ENCODE results near the gene VCL. TPM values are rescaled to one million over a fixed set of nuclear protein-coding genes. Genes with fewer than 3 reads are reported as not detected.
A peak's percentile ranks its signal among the peaks of the same experiment; 100 is the strongest.

VCL gene
- total and polyA plus RNA-seq, 5 donors from 2014 or later: 11.4 to 39.2 (median 15.9) TPM

- H3K36me3 Mint-ChIP-seq: peaks cover 75% of the 10 kb centered on the region
- no peaks in the 10 kb centered on the region for H3K27me3 Mint-ChIP-seq
- no peak overlapping the region for H3K27ac Mint-ChIP-seq
- no peak overlapping the region for H3K4me3 ChIP-seq (ENCODE audit: low read depth, low read length)
- DNase-seq: no peak
- no peaks in the 10 kb centered on the region for H3K9me3 Mint-ChIP-seq
- no peaks in the 10 kb centered on the region for H3K9me3 ChIP-seq (ENCODE audit: control insufficient read depth in 2 of 2, low read length in 2 of 2)
- no peaks in the 10 kb centered on the region for H3K4me1 ChIP-seq (ENCODE audit: control insufficient read depth, insufficient read depth, low read length, poor library complexity, severe bottlenecking)
- H3K36me3 ChIP-seq (ENCODE audit: control insufficient read depth, insufficient read depth, low read length): peaks cover 91% of the 10 kb centered on the region
- no peaks in the 10 kb centered on the region for H3K27me3 ChIP-seq (ENCODE audit: control insufficient read depth, insufficient read depth, low read length)
- no peak overlapping the region for H3K4me3 Mint-ChIP-seq
- H3K27ac ChIP-seq (ENCODE audit: insufficient read depth, low read length, poor library complexity, severe bottlenecking): no peak overlapping the region
- ATAC-seq (ENCODE audit: low read depth in 2 of 2): no peak
- H3K4me1 Mint-ChIP-seq: peaks cover 0 to 5% (median 3%) of the 10 kb centered on the region in 4 donors
Observed at GRCh38 chr10:74114041-74114448, 116.1 kb downstream of the VCL start.

DNA sequence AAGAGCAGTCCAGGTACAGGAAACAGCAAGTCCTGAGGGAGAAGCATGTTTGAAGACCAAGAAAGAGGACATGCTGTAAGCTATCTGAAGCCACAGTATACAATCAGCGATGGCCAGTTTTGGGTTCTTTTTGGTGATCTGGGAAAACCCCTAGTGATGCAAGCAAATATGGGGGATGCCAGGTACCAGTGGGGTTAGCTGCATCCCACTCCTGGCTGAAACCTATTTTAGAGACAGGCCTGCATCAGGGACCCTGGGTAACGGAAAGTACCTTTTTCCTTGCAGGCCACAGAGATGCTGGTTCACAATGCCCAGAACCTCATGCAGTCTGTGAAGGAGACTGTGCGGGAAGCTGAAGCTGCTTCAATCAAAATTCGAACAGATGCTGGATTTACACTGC lies 119.8 kb downstream of the VCL start:
- H3K4me1 Mint-ChIP-seq: peaks cover 0 to 6% (median 1%) of the 10 kb centered on the region in 4 donors
- Histone ChIP-seq H3K27me3 (ENCODE audit: control insufficient read depth, insufficient read depth, low read length) (no peaks in the 10 kb centered on the region), H3K36me3 (ENCODE audit: control insufficient read depth, insufficient read depth, low read length) (peaks cover 84% of the 10 kb centered on the region), H3K4me1 (ENCODE audit: control insufficient read depth, insufficient read depth, low read length, poor library complexity, severe bottlenecking) (no peaks in the 10 kb centered on the region), H3K4me3 (ENCODE audit: low read depth, low read length) (no peak overlapping the region), H3K9me3 (ENCODE audit: control insufficient read depth in 2 of 2, low read length in 2 of 2) (no peaks in the 10 kb centered on the region), H3K27ac (ENCODE audit: insufficient read depth, low read length, poor library complexity, severe bottlenecking) (no peak overlapping the region)
- no peaks in the 10 kb centered on the region for H3K27me3 Mint-ChIP-seq
- H3K9me3 Mint-ChIP-seq: no peaks in the 10 kb centered on the region
- peaks cover 65% of the 10 kb centered on the region for H3K36me3 Mint-ChIP-seq
- peak overlapping the region in 1 of 3 donors; percentile 79 for H3K27ac Mint-ChIP-seq
- DNase-seq: no peak
- ATAC-seq (ENCODE audit: low read depth in 2 of 2): no peak
- H3K4me3 Mint-ChIP-seq: no peak overlapping the region

DNA sequence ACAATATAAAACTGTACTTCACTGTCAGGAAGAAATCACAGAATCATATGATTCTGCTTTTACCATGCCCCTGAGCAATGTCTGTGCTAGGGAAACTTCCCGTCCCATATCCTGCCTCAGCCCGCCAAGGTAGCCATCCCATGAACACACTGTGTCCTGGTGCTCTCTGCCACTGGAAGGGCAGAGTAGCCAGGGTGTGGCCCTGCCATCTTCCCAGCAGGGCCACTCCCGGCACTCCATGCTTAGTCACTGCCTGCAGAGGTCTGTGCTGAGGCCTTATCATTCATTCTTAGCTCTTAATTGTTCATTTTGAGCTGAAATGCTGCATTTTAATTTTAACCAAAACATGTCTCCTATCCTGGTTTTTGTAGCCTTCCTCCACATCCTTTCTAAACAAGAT lies 120.9 kb downstream of the VCL start:
- DNase-seq (no peak), ATAC-seq (ENCODE audit: low read depth in 2 of 2) (no peak)
- Histone ChIP-seq H3K36me3 (ENCODE audit: control insufficient read depth, insufficient read depth, low read length) (peaks cover 84% of the 10 kb centered on the region), H3K27ac (ENCODE audit: insufficient read depth, low read length, poor library complexity, severe bottlenecking) (no peak overlapping the region), H3K4me3 (ENCODE audit: low read depth, low read length) (no peak overlapping the region), H3K9me3 (ENCODE audit: control insufficient read depth in 2 of 2, low read length in 2 of 2) (no peaks in the 10 kb centered on the region), H3K27me3 (ENCODE audit: control insufficient read depth, insufficient read depth, low read length) (no peaks in the 10 kb centered on the region), H3K4me1 (ENCODE audit: control insufficient read depth, insufficient read depth, low read length, poor library complexity, severe bottlenecking) (no peaks in the 10 kb centered on the region)
- Mint-ChIP-seq H3K27ac (peak overlapping the region; percentile 69 to 79 (median 75)), H3K9me3 (no peaks in the 10 kb centered on the region), H3K4me3 (no peak overlapping the region), H3K27me3 (no peaks in the 10 kb centered on the region), H3K36me3 (peaks cover 64% of the 10 kb centered on the region), H3K4me1 (peaks cover 0 to 6% (median 1%) of the 10 kb centered on the region in 4 donors)

DNA sequence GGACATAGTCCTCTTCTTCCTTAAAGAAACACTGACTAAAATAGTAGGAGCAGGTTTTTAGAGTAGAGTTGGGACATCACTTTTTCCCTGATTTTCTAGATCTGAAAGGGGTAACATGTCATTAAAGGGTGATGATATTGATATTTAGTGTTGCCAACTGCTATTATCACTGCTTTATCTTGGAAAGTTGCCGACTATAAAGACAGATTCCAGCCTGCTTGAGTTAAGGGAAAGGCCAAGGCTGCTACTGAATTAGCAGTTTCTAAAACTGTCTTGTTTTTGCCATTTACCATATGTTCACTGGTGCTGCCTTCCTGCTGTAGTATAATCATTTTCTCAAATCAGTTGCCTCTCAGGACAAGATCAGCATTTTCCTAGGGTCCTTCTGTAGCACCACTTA lies 123.0 kb downstream of the VCL start:
- H3K4me3 ChIP-seq (ENCODE audit: low read depth, low read length): no peak overlapping the region
- no peak for DNase-seq
- ATAC-seq (ENCODE audit: low read depth in 2 of 2): no peak
- no peaks in the 10 kb centered on the region for H3K27me3 ChIP-seq (ENCODE audit: control insufficient read depth, insufficient read depth, low read length)
- Mint-ChIP-seq H3K36me3 (peaks cover 60% of the 10 kb centered on the region), H3K4me3 (no peak overlapping the region), H3K27me3 (no peaks in the 10 kb centered on the region), H3K27ac (peak overlapping the region; percentile 25 to 60 (median 59)), H3K4me1 (peaks cover 0 to 6% (median 1%) of the 10 kb centered on the region in 4 donors), H3K9me3 (no peaks in the 10 kb centered on the region)
- peaks cover 84% of the 10 kb centered on the region for H3K36me3 ChIP-seq (ENCODE audit: control insufficient read depth, insufficient read depth, low read length)
- H3K4me1 ChIP-seq (ENCODE audit: control insufficient read depth, insufficient read depth, low read length, poor library complexity, severe bottlenecking): no peaks in the 10 kb centered on the region
- H3K27ac ChIP-seq (ENCODE audit: insufficient read depth, low read length, poor library complexity, severe bottlenecking): no peak overlapping the region
- no peaks in the 10 kb centered on the region for H3K9me3 ChIP-seq (ENCODE audit: control insufficient read depth in 2 of 2, low read length in 2 of 2)

- H3K4me3 Mint-ChIP-seq: no peak overlapping the region
- Histone ChIP-seq H3K4me3 (ENCODE audit: low read depth, low read length) (no peak overlapping the region), H3K27ac (ENCODE audit: insufficient read depth, low read length, poor library complexity, severe bottlenecking) (no peak overlapping the region), H3K4me1 (ENCODE audit: control insufficient read depth, insufficient read depth, low read length, poor library complexity, severe bottlenecking) (no peaks in the 10 kb centered on the region), H3K36me3 (ENCODE audit: control insufficient read depth, insufficient read depth, low read length) (peaks cover 84% of the 10 kb centered on the region), H3K27me3 (ENCODE audit: control insufficient read depth, insufficient read depth, low read length) (no peaks in the 10 kb centered on the region), H3K9me3 (ENCODE audit: control insufficient read depth in 2 of 2, low read length in 2 of 2) (no peaks in the 10 kb centered on the region)
- H3K27me3 Mint-ChIP-seq: no peaks in the 10 kb centered on the region
- H3K36me3 Mint-ChIP-seq: peaks cover 59% of the 10 kb centered on the region
- no peaks in the 10 kb centered on the region for H3K9me3 Mint-ChIP-seq
- H3K4me1 Mint-ChIP-seq: peaks cover 0 to 6% (median 1%) of the 10 kb centered on the region in 4 donors
- ATAC-seq (ENCODE audit: low read depth in 2 of 2) (no peak), DNase-seq (no peak)
- H3K27ac Mint-ChIP-seq: peak overlapping the region in 2 of 3 donors; percentile 59 to 60
Observed at GRCh38 chr10:74121368-74121767, 123.5 kb downstream of the VCL start.

- Histone ChIP-seq H3K27ac (ENCODE audit: insufficient read depth, low read length, poor library complexity, severe bottlenecking) (no peak overlapping the region), H3K4me1 (ENCODE audit: control insufficient read depth, insufficient read depth, low read length, poor library complexity, severe bottlenecking) (no peaks in the 10 kb centered on the region), H3K9me3 (ENCODE audit: control insufficient read depth in 2 of 2, low read length in 2 of 2) (no peaks in the 10 kb centered on the region), H3K4me3 (ENCODE audit: low read depth, low read length) (no peak overlapping the region), H3K27me3 (ENCODE audit: control insufficient read depth, insufficient read depth, low read length) (no peaks in the 10 kb centered on the region), H3K36me3 (ENCODE audit: control insufficient read depth, insufficient read depth, low read length) (peaks cover 87% of the 10 kb centered on the region)
- Mint-ChIP-seq H3K4me3 (no peak overlapping the region), H3K4me1 (peaks cover 0 to 6% (median 1%) of the 10 kb centered on the region in 4 donors), H3K27ac (peak overlapping the region in 1 of 3 donors; percentile 59), H3K27me3 (no peaks in the 10 kb centered on the region), H3K9me3 (no peaks in the 10 kb centered on the region), H3K36me3 (peaks cover 55% of the 10 kb centered on the region)
- DNase-seq: no peak
- no peak for ATAC-seq (ENCODE audit: low read depth in 2 of 2)
Observed at GRCh38 chr10:74122060-74122459, 124.1 kb downstream of the VCL start.

GRCh38 chr10:74123081-74123480 lies 125.2 kb downstream of the VCL start:
- DNase-seq (no peak), ATAC-seq (ENCODE audit: low read depth in 2 of 2) (no peak)
- Histone ChIP-seq H3K4me3 (ENCODE audit: low read depth, low read length) (no peak overlapping the region), H3K9me3 (ENCODE audit: control insufficient read depth in 2 of 2, low read length in 2 of 2) (no peaks in the 10 kb centered on the region), H3K27me3 (ENCODE audit: control insufficient read depth, insufficient read depth, low read length) (no peaks in the 10 kb centered on the region), H3K27ac (ENCODE audit: insufficient read depth, low read length, poor library complexity, severe bottlenecking) (no peak overlapping the region), H3K4me1 (ENCODE audit: control insufficient read depth, insufficient read depth, low read length, poor library complexity, severe bottlenecking) (no peaks in the 10 kb centered on the region), H3K36me3 (ENCODE audit: control insufficient read depth, insufficient read depth, low read length) (peaks cover 88% of the 10 kb centered on the region)
- Mint-ChIP-seq H3K4me3 (no peak overlapping the region), H3K27me3 (no peaks in the 10 kb centered on the region), H3K4me1 (peaks cover 0 to 6% (median 1%) of the 10 kb centered on the region in 4 donors), H3K36me3 (peaks cover 52% of the 10 kb centered on the region), H3K27ac (peak overlapping the region in 1 of 3 donors; percentile 85), H3K9me3 (no peaks in the 10 kb centered on the region)

- Mint-ChIP-seq H3K9me3 (no peaks in the 10 kb centered on the region), H3K27me3 (no peaks in the 10 kb centered on the region)
Observed at GRCh38 chr10:74133923-74134820, 136.3 kb downstream of the VCL start.

More at GRCh38 chr10:74133923-74134820, 136.3 kb downstream of the VCL start:
- H3K36me3 Mint-ChIP-seq: peaks cover 36% of the 10 kb centered on the region
- Histone ChIP-seq H3K27me3 (ENCODE audit: control insufficient read depth, insufficient read depth, low read length) (no peaks in the 10 kb centered on the region), H3K36me3 (ENCODE audit: control insufficient read depth, insufficient read depth, low read length) (peaks cover 83% of the 10 kb centered on the region), H3K9me3 (ENCODE audit: control insufficient read depth in 2 of 2, low read length in 2 of 2) (no peaks in the 10 kb centered on the region), H3K4me1 (ENCODE audit: control insufficient read depth, insufficient read depth, low read length, poor library complexity, severe bottlenecking) (no peaks in the 10 kb centered on the region), H3K27ac (ENCODE audit: insufficient read depth, low read length, poor library complexity, severe bottlenecking) (no peak overlapping the region), H3K4me3 (ENCODE audit: low read depth, low read length) (no peak overlapping the region)
- no peak overlapping the region for H3K27ac Mint-ChIP-seq
- peaks cover 0 to 6% (median 4%) of the 10 kb centered on the region in 4 donors for H3K4me1 Mint-ChIP-seq
- no peak for ATAC-seq (ENCODE audit: low read depth in 2 of 2)
- H3K4me3 Mint-ChIP-seq: no peak overlapping the region
- DNase-seq: no peak

Measured in CD4-positive, CD25-positive, alpha-beta regulatory T cell (primary cell).